HEK293T (cell line): ENCODE results near the gene TSPAN2.

Source experiments
- CTCF ChIA-PET: fragments of 350-600 bp; formaldehyde crosslinking; extraction: SDS; loops from one replicate; lab custom pipeline; 2021; ENCODE audit warnings: antibody characterized with exemption, inconsistent platforms; lab: Yijun Ruan, JAX
- POLR2A ChIA-PET: fragments of 350-600 bp; formaldehyde crosslinking; extraction: SDS; loops from one replicate; lab custom pipeline; 2020; ENCODE audit warnings: antibody characterized with exemption, inconsistent platforms; lab: Yijun Ruan, JAX
- DNase-seq: peaks from one replicate; pipeline ENCODE4 v3.0.0; 2012; ENCODE audit warnings: mixed read lengths; ENCODE audit errors: extremely low spot score
- ARNT ChIP-seq: fragments of 450-650 bp; IDR thresholded peaks from 2 replicates; pipeline ENCODE4 v1.6.1; 2017; ENCODE audit warnings: mild to moderate bottlenecking
- BHLHE40 ChIP-seq: fragments of 450-650 bp; IDR thresholded peaks from 2 replicates; pipeline ENCODE4 v1.6.1; 2016; ENCODE audit warnings: mild to moderate bottlenecking, moderate library complexity, borderline replicate concordance
- CTBP1 ChIP-seq: fragments of 450-650 bp; IDR thresholded peaks from 2 replicates; pipeline ENCODE4 v1.6.1; 2016; ENCODE audit warnings: borderline replicate concordance
- ELF4 ChIP-seq: fragments of 450-650 bp; IDR thresholded peaks from 2 replicates; pipeline ENCODE4 v1.6.1; 2017; ENCODE audit warnings: antibody characterized with exemption
- FOXA1 ChIP-seq: fragments of 450-650 bp; IDR thresholded peaks from 2 replicates; pipeline ENCODE4 v1.6.1; 2016; ENCODE audit warnings: mild to moderate bottlenecking
- FOXK2 ChIP-seq: fragments of 450-650 bp; IDR thresholded peaks from 2 replicates; pipeline ENCODE4 v1.6.1; 2016; ENCODE audit warnings: mild to moderate bottlenecking
- FOXM1 ChIP-seq: fragments of 450-650 bp; IDR thresholded peaks from 2 replicates; pipeline ENCODE4 v1.6.1; 2017; ENCODE audit warnings: mild to moderate bottlenecking, borderline replicate concordance
- HDGF ChIP-seq: fragments of 450-650 bp; IDR thresholded peaks from 2 replicates; pipeline ENCODE4 v1.6.1; 2017; ENCODE audit warnings: antibody characterized with exemption, borderline replicate concordance
- L3MBTL2 ChIP-seq: fragments of 450-650 bp; conservative IDR thresholded peaks from 2 replicates; pipeline ENCODE4 v1.6.1; 2016; ENCODE audit warnings: mild to moderate bottlenecking
- LEF1 ChIP-seq: fragments of 450-650 bp; IDR thresholded peaks from 2 replicates; pipeline ENCODE4 v1.6.1; 2017; ENCODE audit warnings: mild to moderate bottlenecking, borderline replicate concordance
- NFRKB ChIP-seq: fragments of 450-650 bp; IDR thresholded peaks from 2 replicates; pipeline ENCODE4 v1.6.1; 2016; ENCODE audit warnings: mild to moderate bottlenecking, moderate library complexity
- SP1 ChIP-seq: fragments of 450-650 bp; IDR thresholded peaks from 2 replicates; pipeline ENCODE4 v1.6.1; 2017
- SUZ12 ChIP-seq: fragments of 450-650 bp; IDR thresholded peaks from 2 replicates; pipeline ENCODE4 v1.6.1; 2016; ENCODE audit warnings: mild to moderate bottlenecking
- TARDBP ChIP-seq: fragments of 450-650 bp; IDR thresholded peaks from 2 replicates; pipeline ENCODE4 v1.6.1; 2016
- ZNF384 ChIP-seq: fragments of 450-650 bp; IDR thresholded peaks from 2 replicates; pipeline ENCODE4 v1.6.1; 2016
- TF ChIP-seq, protein P1 (sequence below): fragments of 450-650 bp; IDR thresholded peaks from 2 replicates; pipeline ENCODE4 v1.6.1; 2016

Gene TSPAN2

DNA sequence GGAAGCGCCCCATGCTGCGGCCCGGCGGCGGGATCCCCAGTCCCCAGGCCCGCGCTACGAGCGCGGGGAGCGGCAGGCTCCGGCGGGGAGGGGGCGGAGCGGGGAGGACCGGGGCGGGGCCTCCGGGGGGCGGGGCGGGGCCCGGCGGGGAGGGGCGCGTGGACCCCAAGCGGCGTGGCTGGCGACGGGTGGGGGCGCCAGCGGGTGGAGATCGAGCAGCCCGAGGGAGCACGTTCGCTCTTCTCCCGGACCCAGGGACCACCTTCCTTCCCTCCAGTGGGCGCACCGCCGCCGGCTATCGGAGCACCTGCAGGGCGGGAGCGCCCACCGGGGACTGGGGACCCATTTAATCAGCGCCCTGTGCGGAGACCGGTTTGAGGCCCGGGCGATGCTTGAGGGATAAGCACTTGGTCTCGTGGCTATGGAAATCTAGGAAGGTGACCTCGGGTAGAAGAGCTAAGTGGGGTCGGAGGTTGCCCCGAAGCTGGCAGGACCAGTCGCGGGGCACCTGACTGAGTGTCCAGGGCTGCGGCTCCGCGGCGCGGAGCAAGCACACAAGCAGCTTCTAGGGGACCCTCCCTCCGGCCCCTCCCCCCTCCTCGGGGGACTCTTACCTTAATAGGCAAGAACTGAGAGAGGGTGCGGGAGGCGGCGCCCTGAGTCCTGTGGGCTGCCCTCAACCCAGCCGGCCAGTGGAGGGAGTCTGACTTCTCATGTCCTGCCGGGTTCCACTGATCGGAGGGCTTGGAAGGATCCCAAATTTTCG, at the start of gene TSPAN2:
TSS of gene TSPAN2 (minus strand) at position 84 of the 766 bp plus-strand sequence. CDS start at position 13, 71 bp downstream.
- peak; percentile 78 for DNase-seq
- ChIA-PET CTCF (interaction anchor here (1.6 kb wide), 1 partner anchor 9 kb away, joined by 4 read pairs; no protein-coding TSS in a partner anchor), POLR2A (interaction anchor here (0.6 to 1.2 kb wide), 4 partner anchors 9 to 530 kb away, joined by 3 read pairs; no protein-coding TSS in a partner anchor)
- TF ChIP-seq NFRKB (no peak), FOXM1 (no peak), HDGF (no peak), L3MBTL2 (peak; percentile 51), SUZ12 (no peak), SP1 (no peak), CTBP1 (no peak), BHLHE40 (no peak)
- TF ChIP-seq, protein P1, sequence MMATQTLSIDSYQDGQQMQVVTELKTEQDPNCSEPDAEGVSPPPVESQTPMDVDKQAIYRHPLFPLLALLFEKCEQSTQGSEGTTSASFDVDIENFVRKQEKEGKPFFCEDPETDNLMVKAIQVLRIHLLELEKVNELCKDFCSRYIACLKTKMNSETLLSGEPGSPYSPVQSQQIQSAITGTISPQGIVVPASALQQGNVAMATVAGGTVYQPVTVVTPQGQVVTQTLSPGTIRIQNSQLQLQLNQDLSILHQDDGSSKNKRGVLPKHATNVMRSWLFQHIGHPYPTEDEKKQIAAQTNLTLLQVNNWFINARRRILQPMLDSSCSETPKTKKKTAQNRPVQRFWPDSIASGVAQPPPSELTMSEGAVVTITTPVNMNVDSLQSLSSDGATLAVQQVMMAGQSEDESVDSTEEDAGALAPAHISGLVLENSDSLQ = no peak

DNA sequence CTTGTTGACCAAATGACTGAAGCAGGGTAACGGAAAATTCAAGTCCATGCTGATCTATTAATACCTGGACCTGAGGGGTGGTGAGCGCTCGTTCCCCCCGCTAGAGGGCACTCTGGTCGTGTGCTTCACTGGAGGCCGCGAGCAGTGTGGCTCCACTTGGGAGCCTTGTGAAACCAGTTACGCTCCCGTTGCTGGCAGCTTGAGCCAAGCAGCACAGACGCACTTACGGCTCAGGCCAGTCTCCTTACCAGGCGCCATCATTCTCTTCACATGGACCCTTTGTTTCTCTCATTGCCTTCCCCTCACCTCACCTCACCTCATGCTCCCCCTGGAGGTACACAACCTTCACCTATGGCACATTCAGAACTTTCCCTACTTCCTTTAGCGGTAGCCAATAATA, 49.7 kb upstream of the TSPAN2 start:
- ChIA-PET POLR2A (no interaction called here), CTCF (interaction anchor here (0.5 to 2.7 kb wide), 8 partner anchors 8 to 457 kb away, joined by 3 to 14 read pairs (median 4); no protein-coding TSS in a partner anchor)
- peak; percentile 90 for DNase-seq
- TF ChIP-seq NFRKB (no peak), TARDBP (no peak), ELF4 (no peak), ZNF384 (no peak), HDGF (no peak), ARNT (no peak), FOXA1 (no peak), FOXM1 (no peak), SP1 (no peak), SUZ12 (no peak), LEF1 (no peak), BHLHE40 (no peak), CTBP1 (no peak), FOXK2 (no peak), L3MBTL2 (no peak)
- TF ChIP-seq, protein P1 = no peak

DNA sequence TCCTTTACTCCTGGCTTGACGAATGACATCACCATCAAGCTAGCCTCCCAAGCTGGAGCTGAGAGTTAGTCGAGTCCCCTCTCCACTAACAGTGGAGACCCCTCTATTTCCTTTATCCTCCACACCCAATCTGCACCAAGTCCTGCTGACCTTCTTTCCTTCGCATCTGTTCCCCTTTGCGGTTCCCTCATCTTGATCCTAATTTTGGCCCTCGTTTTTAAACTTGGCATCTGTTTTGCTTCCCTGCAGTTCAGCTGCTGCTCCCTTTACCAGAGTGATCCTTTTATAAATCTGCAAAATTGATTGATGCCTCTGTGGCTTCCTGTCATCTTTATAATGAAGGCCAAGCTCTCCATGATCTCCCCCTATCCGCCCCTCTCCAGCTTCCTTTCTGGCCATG, 49.0 kb upstream of the TSPAN2 start:
- ChIA-PET POLR2A (no interaction called here), CTCF (interaction anchor here (0.8 to 2.7 kb wide), 6 partner anchors 9 to 457 kb away, joined by 3 to 17 read pairs (median 5); no protein-coding TSS in a partner anchor)
- no peak for DNase-seq
- TF ChIP-seq LEF1 (no peak), ELF4 (no peak), CTBP1 (no peak), FOXA1 (no peak), FOXK2 (no peak), SUZ12 (no peak)

DNA sequence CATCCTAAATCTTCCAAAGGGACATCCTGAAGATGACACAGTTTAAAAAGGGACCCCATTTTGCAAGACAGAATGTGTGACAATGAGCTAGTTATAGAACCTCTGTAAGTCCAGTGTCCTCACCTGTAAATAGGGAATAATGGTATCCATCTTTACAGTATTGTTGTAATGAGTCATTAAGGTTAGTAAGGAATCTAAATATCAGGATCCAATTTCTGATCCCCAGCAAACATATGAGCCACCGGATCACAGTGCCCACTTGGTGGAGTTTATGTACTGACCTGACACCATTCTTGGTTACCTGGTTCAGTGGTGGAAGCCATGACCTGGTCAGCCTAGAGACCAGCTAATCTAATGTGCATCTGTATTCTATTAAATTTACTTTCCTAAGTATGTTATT, 47.9 kb upstream of the TSPAN2 start:
- DNase-seq = no peak
- TF ChIP-seq CTBP1 = no peak
- no peak for TF ChIP-seq BHLHE40
- TF ChIP-seq NFRKB = no peak
- no peak for TF ChIP-seq HDGF
- TF ChIP-seq, protein P1 = no peak
- TF ChIP-seq LEF1 = no peak
- TF ChIP-seq ELF4 = no peak
- no peak for TF ChIP-seq L3MBTL2
- no peak for TF ChIP-seq SUZ12
- TF ChIP-seq SP1 = no peak
- TF ChIP-seq FOXK2 = no peak
- no peak for TF ChIP-seq ARNT
- no peak for TF ChIP-seq TARDBP
- no peak for TF ChIP-seq FOXA1
- CTCF ChIA-PET = interaction anchor here (0.6 to 2.7 kb wide), 8 partner anchors 8 to 458 kb away, joined by 3 to 17 read pairs (median 6); no protein-coding TSS in a partner anchor
- POLR2A ChIA-PET = no interaction called here

DNA sequence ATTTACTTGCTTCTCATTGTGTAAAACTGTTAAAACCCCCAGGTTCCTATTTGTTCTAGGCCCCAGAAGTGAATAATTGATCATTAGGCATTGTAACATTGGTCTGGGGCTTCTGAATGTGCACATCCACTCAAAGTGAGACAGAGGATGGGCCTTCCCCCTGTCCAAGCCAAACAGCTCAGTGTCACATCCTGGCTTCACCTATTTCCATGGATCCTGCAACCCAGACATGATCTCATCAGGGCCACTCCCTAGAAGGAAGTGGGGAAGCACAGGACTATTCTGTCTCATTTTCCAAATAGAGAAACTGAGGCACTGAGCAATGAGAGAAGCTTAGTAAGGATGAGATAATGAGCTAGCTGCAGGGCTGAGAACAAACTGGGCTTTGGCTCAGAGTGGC, 47.4 kb upstream of the TSPAN2 start:
- ChIA-PET POLR2A (no interaction called here), CTCF (interaction anchor here (0.6 to 2.6 kb wide), 3 partner anchors 369 to 459 kb away, joined by 3 to 17 read pairs (median 6); no protein-coding TSS in a partner anchor)
- TF ChIP-seq FOXM1 (no peak), ZNF384 (no peak), ARNT (no peak), SUZ12 (no peak), HDGF (no peak), TARDBP (no peak), LEF1 (no peak), CTBP1 (no peak), BHLHE40 (no peak), SP1 (no peak), L3MBTL2 (no peak), FOXA1 (no peak), FOXK2 (no peak), NFRKB (no peak)
- TF ChIP-seq, protein P1 = no peak
- DNase-seq = no peak
